Stomach (tissue), 9 donors: Measurements from ENCODE around the gene OR12D1. TPM values are rescaled to one million over a fixed set of nuclear protein-coding genes. Genes with fewer than 3 reads are reported as not detected.
A peak's percentile ranks its signal among the peaks of the same experiment; 100 is the strongest.
"Not testable (repeated sequence)": the region's sequence is repeated elsewhere in the genome, so short reads cannot be mapped to it uniquely, and the experiment has no call there.

Experiments used
- DNase-seq, 2 donors: peaks; one replicate each; pipeline versions ENCODE4 v3.0.0 to v3.0.0-alpha.2; 2013 to 2019
- H3K27ac ChIP-seq, 5 donors: fragments of 200-600 bp in 4 of 5; sonication (generic) in 4 of 5; one replicate each; pipeline ENCODE4 v1.5.1; 2013 to 2019; ENCODE audit warnings: mild to moderate bottlenecking in 1 of 5, moderate library complexity in 1 of 5
- H3K27me3 ChIP-seq, 3 donors: fragments of 200-600 bp; sonication (generic); one replicate each; pipeline ENCODE4 v1.5.1; 2017 to 2019; ENCODE audit warnings: mixed run types in 1 of 3
- H3K36me3 ChIP-seq, 4 donors: fragments of 200-600 bp; sonication (generic); 1 replicate in 3 of 4; 2 replicates in 1 of 4; pipeline ENCODE4 v1.5.1; 2016 to 2019
- H3K4me1 ChIP-seq, 4 donors: fragments of 200-600 bp; sonication (generic); one replicate each; pipeline ENCODE4 v1.5.1; 2016 to 2019
- H3K4me3 ChIP-seq, 4 donors: fragments of 200-600 bp; sonication (generic) in 3 of 4; one replicate each; pipeline ENCODE4 v1.5.1; 2016 to 2019; ENCODE audit warnings: mild to moderate bottlenecking in 1 of 4
- H3K9me3 ChIP-seq, 4 donors: fragments of 200-600 bp; sonication (generic); one replicate each; pipeline ENCODE4 v1.5.1; 2016 to 2019
- EP300 ChIP-seq: sonication (generic); formaldehyde crosslinking; IDR thresholded peaks from one replicate; pipeline ENCODE4 v1.6.1; 2017; ENCODE audit warnings: antibody characterized with exemption
- POLR2A ChIP-seq, 4 donors: fragments of 450-650 bp; IDR thresholded peaks; one replicate each; pipeline ENCODE4 v1.6.1; 2016; ENCODE audit warnings: antibody characterized with exemption in 4 of 4, control low read depth in 2 of 4, mild to moderate bottlenecking in 1 of 4, moderate library complexity in 1 of 4
- POLR2AphosphoS5 ChIP-seq, 3 donors: sonication (generic); formaldehyde crosslinking; IDR thresholded peaks; one replicate each; pipeline ENCODE4 v1.6.1; 2016; ENCODE audit warnings: antibody characterized with exemption in 3 of 3
- WGBS, 5 donors: extraction: QIAGEN DNeasy Blood & Tissue Kit in 3 of 5; methylation state at CpG; one replicate each; pipeline versions ENCODE4 v1.1.5 to v1.1.7; 2013 to 2018; 5-methylcytosine and 5-hydroxymethylcytosine counted together
- intact Hi-C: fragments of 100-400 bp; cut with DNase I; formaldehyde crosslinking; loops from one replicate; pipeline ENCODE4 v1.15.1; 2023; ENCODE audit warnings: low total_unique reads
- polyA plus RNA-seq, 3 donors: library from polyadenylated mRNA; stranded (reverse); fragments of 200-250 nt; gene quantifications; one replicate each; pipeline ENCODE4 v1.2.3, GENCODE V29; 2013
- total RNA-seq, 5 donors: library from RNA; depleted of rRNA; stranded (reverse); fragments of >200 nt; gene quantifications; one replicate each; pipeline versions ENCODE4 v1.1.0 to v1.2.3, GENCODE V29; 2014 to 2016
- TF ChIP-seq, protein P1 (sequence below), 7 experiments: fragments of 450-650 bp in 4 of 7; fragments of 200-600 bp in 3 of 7; sonication (generic) in 3 of 7; IDR thresholded peaks; one replicate each; pipeline ENCODE4 v1.5.1; 2016 to 2019; ENCODE audit warnings: antibody characterized with exemption in 7 of 7, control low read depth in 2 of 7, mild to moderate bottlenecking in 1 of 7
- donor health status: healthy with polysubstance abuse.
- donor health status: Bipolar disorder and iron deficiency.
- donor health status: healthy.

OR12D1 gene
- total and polyA plus RNA-seq, 8 donors = not detected

DNA sequence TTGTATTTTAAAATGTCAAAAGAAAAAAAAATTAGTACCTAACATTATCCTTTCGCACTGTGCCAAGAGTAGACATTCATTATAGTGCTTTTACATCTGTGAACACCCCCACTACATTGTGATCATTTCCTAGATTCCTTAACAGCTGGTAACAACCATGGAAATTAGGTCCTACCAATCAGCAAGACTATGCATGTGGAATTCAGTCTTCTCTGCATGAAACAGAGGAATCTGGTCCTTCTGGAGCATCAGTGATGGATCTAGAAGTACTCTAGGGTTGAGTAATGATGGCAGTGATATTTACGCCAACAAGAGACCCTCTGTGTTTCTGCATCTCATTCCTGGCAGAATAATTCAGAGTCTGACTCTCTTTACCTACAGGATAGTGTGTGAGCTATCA lies 9.4 kb downstream of the OR12D1 start:
- Histone ChIP-seq H3K27me3 (peaks cover 0 to 14% (median 0%) of the 10 kb centered on the region in 3 donors), H3K4me1 (no peaks in the 10 kb centered on the region), H3K4me3 (no peak overlapping the region), H3K9me3 (peaks cover 0 to 9% (median 3%) of the 10 kb centered on the region in 4 donors), H3K36me3 (no peaks in the 10 kb centered on the region), H3K27ac (no peak overlapping the region)
- 84 to 96% (median 93%) methylated on average over 2 of the region's 2 CpGs for WGBS, 5 donors
- no peak for DNase-seq
- intact Hi-C loops = no loop called here
- TF ChIP-seq POLR2A (IDR thresholded peaks at IDR 0.05) = no peak
- TF ChIP-seq EP300 = no peak
- TF ChIP-seq, protein P1, sequence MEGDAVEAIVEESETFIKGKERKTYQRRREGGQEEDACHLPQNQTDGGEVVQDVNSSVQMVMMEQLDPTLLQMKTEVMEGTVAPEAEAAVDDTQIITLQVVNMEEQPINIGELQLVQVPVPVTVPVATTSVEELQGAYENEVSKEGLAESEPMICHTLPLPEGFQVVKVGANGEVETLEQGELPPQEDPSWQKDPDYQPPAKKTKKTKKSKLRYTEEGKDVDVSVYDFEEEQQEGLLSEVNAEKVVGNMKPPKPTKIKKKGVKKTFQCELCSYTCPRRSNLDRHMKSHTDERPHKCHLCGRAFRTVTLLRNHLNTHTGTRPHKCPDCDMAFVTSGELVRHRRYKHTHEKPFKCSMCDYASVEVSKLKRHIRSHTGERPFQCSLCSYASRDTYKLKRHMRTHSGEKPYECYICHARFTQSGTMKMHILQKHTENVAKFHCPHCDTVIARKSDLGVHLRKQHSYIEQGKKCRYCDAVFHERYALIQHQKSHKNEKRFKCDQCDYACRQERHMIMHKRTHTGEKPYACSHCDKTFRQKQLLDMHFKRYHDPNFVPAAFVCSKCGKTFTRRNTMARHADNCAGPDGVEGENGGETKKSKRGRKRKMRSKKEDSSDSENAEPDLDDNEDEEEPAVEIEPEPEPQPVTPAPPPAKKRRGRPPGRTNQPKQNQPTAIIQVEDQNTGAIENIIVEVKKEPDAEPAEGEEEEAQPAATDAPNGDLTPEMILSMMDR (IDR thresholded peaks at IDR 0.05) = no peak
- no peak for TF ChIP-seq POLR2AphosphoS5 (IDR thresholded peaks at IDR 0.05)

DNA sequence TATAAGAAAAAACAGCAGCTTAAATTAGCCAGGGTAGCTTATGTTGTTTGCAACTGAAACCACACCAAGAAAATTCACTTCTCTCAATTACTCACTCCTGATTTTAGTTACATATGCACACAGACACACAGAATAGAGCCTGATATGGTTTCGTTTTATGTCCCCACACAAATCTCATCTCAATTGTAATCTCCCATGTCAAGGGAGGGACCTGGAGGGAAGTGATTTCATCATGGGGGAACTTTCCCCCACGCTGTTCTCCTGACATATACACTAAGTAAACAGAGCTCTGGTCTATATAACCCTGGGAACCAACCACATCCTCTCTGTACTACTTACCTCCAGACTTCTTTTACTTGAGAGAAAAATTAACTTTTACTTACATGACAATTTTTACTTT lies 9.8 kb downstream of the OR12D1 start:
- no peak overlapping the region for H3K4me3 ChIP-seq
- H3K27me3 ChIP-seq = peaks cover 0 to 14% (median 0%) of the 10 kb centered on the region in 3 donors
- 25 to 35% (median 29%) methylated on average over 2 of the region's 2 CpGs for WGBS, 5 donors
- DNase-seq = no peak
- no peaks in the 10 kb centered on the region for H3K4me1 ChIP-seq
- TF ChIP-seq POLR2AphosphoS5 (IDR thresholded peaks at IDR 0.05) (no peak), EP300 (no peak), POLR2A (IDR thresholded peaks at IDR 0.05) (no peak)
- TF ChIP-seq, protein P1 (IDR thresholded peaks at IDR 0.05) = no peak
- H3K9me3 ChIP-seq = peaks cover 0 to 9% (median 3%) of the 10 kb centered on the region in 4 donors
- no peaks in the 10 kb centered on the region for H3K36me3 ChIP-seq
- no peak overlapping the region for H3K27ac ChIP-seq
- intact Hi-C loops = no loop called here

DNA sequence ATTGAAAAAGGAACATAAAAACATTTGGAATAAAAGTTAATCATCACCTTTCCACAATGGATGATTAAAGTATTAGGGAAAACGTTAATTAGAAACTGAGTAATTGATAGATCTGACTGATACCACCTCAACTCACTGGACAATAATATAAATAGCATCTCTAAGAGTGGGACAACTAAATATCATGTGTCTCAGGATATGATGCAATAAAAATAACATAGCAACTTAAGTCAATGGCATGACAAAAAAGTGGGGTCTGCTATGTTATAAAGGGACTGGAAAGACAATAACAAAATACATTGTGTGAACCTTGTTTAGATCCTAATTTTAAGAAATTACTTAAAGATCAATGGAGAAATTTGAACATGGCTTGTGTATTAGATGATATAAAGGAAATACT lies 10.3 kb downstream of the OR12D1 start:
- no peaks in the 10 kb centered on the region for H3K36me3 ChIP-seq
- H3K27me3 ChIP-seq = peaks cover 0 to 14% (median 0%) of the 10 kb centered on the region in 3 donors
- WGBS, 5 donors = 36 to 58% (median 38%) methylated on average over 1 of the region's 1 CpG
- DNase-seq = no peak
- H3K4me3 ChIP-seq = no peak overlapping the region
- intact Hi-C loops = no loop called here
- H3K27ac ChIP-seq = no peak overlapping the region
- H3K9me3 ChIP-seq = peaks cover 0 to 9% (median 3%) of the 10 kb centered on the region in 4 donors
- no peaks in the 10 kb centered on the region for H3K4me1 ChIP-seq
- TF ChIP-seq POLR2A (IDR thresholded peaks at IDR 0.05) = no peak
- TF ChIP-seq POLR2AphosphoS5 (IDR thresholded peaks at IDR 0.05) = no peak
- TF ChIP-seq, protein P1 (IDR thresholded peaks at IDR 0.05) = no peak
- no peak for TF ChIP-seq EP300

DNA sequence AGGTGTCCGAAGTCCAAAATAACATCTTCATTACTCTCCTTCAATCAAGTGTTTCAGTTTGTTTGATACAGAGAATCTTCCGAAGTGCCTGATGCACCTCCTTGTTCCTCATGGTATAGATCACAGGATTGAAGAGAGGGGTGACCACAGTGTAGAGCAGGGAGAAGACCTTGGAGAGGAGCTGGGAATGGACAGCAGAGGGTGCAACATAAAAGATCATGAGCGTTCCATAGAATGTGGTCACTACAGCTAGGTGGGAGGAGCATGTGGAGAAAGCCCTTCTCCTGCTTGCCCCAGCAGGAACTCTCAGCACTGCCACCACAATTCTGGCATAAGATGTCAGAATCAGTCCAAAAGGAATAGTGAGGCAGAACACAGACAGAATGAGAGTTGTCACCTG lies 11.9 kb downstream of the OR12D1 start:
- WGBS, 5 donors = 74 to 92% (median 89%) methylated on average over 3 of the region's 3 CpGs
- no peaks in the 10 kb centered on the region for H3K4me1 ChIP-seq
- no peaks in the 10 kb centered on the region for H3K36me3 ChIP-seq
- intact Hi-C loops = no loop called here
- TF ChIP-seq EP300 (no peak), POLR2AphosphoS5 (IDR thresholded peaks at IDR 0.05) (no peak), POLR2A (IDR thresholded peaks at IDR 0.05) (no peak)
- TF ChIP-seq, protein P1 (IDR thresholded peaks at IDR 0.05) = no peak
- no peak overlapping the region for H3K27ac ChIP-seq
- peak in 1 of 2 donors; percentile 1 for DNase-seq
- H3K9me3 ChIP-seq = peaks cover 0 to 6% (median 0%) of the 10 kb centered on the region in 4 donors
- H3K27me3 ChIP-seq = peaks cover 0 to 14% (median 0%) of the 10 kb centered on the region in 3 donors
- H3K4me3 ChIP-seq = no peak overlapping the region

DNA sequence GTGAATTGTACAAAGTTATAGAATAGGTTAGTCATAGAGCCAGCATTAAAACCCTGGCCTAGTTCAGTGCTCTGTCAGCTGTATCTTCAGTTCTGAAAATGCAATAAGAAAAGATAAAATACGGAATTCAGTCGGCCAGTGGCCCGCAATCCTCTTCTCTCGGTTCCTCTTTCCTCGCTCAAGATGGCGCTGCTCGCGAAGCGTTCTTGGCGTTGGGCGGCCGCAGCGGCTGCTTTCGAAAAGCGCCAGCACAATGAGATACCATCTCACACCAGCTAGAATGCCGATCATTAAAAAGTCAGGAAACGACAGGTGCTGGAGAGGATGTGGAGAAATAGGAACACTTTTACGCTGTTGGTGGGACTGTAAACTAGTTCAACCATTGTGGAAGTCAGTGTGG lies 22.0 kb downstream of the OR12D1 start:
- intact Hi-C loops, DNase-seq, H3K4me3 ChIP-seq, H3K27me3 ChIP-seq, H3K27ac ChIP-seq, H3K4me1 ChIP-seq, H3K9me3 ChIP-seq, H3K36me3 ChIP-seq: not testable (repeated sequence)
- WGBS, 5 donors = 67 to 79% (median 73%) methylated on average over 18 of the region's 18 CpGs
